DOHH2 (cell line): ENCODE measurements around the gene ENC1.

ENCODE experiments used
- H3F3A ChIP-seq: fragments of 200-600 bp; sonication (generic), shearing (Covaris generic); 2 replicates; pipeline ENCODE4 v1.6.0; 2016; ENCODE audit warnings: antibody characterized with exemption, mild to moderate bottlenecking; ENCODE audit not compliant: control insufficient read depth, insufficient read depth
- H3K27ac ChIP-seq: fragments of 200-600 bp; sonication (generic); 2 replicates; pipeline ENCODE4 v1.5.1; 2014; ENCODE audit warnings: low read depth, mild to moderate bottlenecking, low read length, moderate library complexity
- H3K27me3 ChIP-seq: fragments of 200-600 bp; sonication (generic); 2 replicates; pipeline ENCODE4 v1.6.1; 2014; ENCODE audit warnings: mild to moderate bottlenecking, low read length, mixed read lengths; ENCODE audit not compliant: control insufficient read depth
- H3K36me3 ChIP-seq: fragments of 200-600 bp; sonication (generic); 2 replicates; pipeline ENCODE4 v1.6.1; 2014; ENCODE audit warnings: mild to moderate bottlenecking, low read length, moderate library complexity, mixed read lengths; ENCODE audit not compliant: control insufficient read depth
- H3K4me1 ChIP-seq: fragments of 200-600 bp; sonication (generic); 2 replicates; pipeline ENCODE4 v1.6.1; 2014; ENCODE audit warnings: mild to moderate bottlenecking, low read length, mixed read lengths; ENCODE audit not compliant: control insufficient read depth
- H3K4me2 ChIP-seq: fragments of 200-600 bp; sonication (generic); 2 replicates; pipeline ENCODE4 v1.6.0; 2014; ENCODE audit warnings: mild to moderate bottlenecking, low read length, moderate library complexity
- H3K4me3 ChIP-seq: fragments of 200-600 bp; sonication (generic); 2 replicates; pipeline ENCODE4 v1.5.1; 2014; ENCODE audit warnings: mild to moderate bottlenecking, low read length, mixed read lengths
- H3K79me2 ChIP-seq: fragments of 200-600 bp; sonication (generic); 2 replicates; pipeline ENCODE4 v1.6.1; 2014; ENCODE audit warnings: mild to moderate bottlenecking, low read length, mixed read lengths; ENCODE audit not compliant: control insufficient read depth
- H3K9me2 ChIP-seq: fragments of 200-600 bp; sonication (generic); replicated peaks from 2 replicates; pipeline ENCODE4 v1.6.1; 2014; ENCODE audit warnings: mild to moderate bottlenecking, low read length, mixed read lengths; ENCODE audit not compliant: control insufficient read depth
- H3K9me3 ChIP-seq: fragments of 200-600 bp; sonication (generic); 2 replicates; pipeline ENCODE4 v1.6.1; 2014; ENCODE audit warnings: antibody characterized with exemption, low read length, mixed read lengths; ENCODE audit not compliant: control insufficient read depth, insufficient read depth
- H4K20me1 ChIP-seq: fragments of 200-600 bp; sonication (generic); 2 replicates; pipeline ENCODE4 v1.6.0; 2014; ENCODE audit warnings: low read depth, mild to moderate bottlenecking, antibody characterized with exemption, low read length, moderate library complexity; ENCODE audit not compliant: control insufficient read depth, insufficient read depth
- CTCF ChIP-seq: fragments of 200-600 bp; sonication (generic); IDR thresholded peaks from one replicate; pipeline ENCODE4 v1.5.1; 2014; ENCODE audit warnings: antibody characterized with exemption, mild to moderate bottlenecking, low read depth, low read length; ENCODE audit not compliant: poor library complexity, severe bottlenecking
- EZH2phosphoT487 ChIP-seq: fragments of 200-600 bp; sonication (generic); IDR thresholded peaks from 2 replicates; pipeline ENCODE4 v1.6.1; 2017; ENCODE audit warnings: borderline replicate concordance, mild to moderate bottlenecking, antibody characterized with exemption, low read length, moderate library complexity, mixed read lengths

Gene ENC1

GRCh38 chr5:74622122-74622521 lies 18.4 kb downstream of the ENC1 start:
- no peaks in the 10 kb centered on the region for H3K36me3 ChIP-seq
- no peak overlapping the region for H3K4me3 ChIP-seq
- no peak overlapping the region for H3K4me2 ChIP-seq
- H3K4me1 ChIP-seq = no peaks in the 10 kb centered on the region
- TF ChIP-seq EZH2phosphoT487 = no peak
- TF ChIP-seq CTCF = no peak
- no peak overlapping the region for H3K27ac ChIP-seq
- H3K9me3 ChIP-seq = no peaks in the 10 kb centered on the region
- no peaks in the 10 kb centered on the region for H3K79me2 ChIP-seq
- H3K9me2 ChIP-seq = no peaks in the 10 kb centered on the region
- no peaks in the 10 kb centered on the region for H4K20me1 ChIP-seq
- no peaks in the 10 kb centered on the region for H3F3A ChIP-seq
- H3K27me3 ChIP-seq = peaks cover 4% of the 10 kb centered on the region; the same call in 1 of the 2 replicates

- Histone ChIP-seq H3K36me3 (no peaks in the 10 kb centered on the region), H3K4me3 (no peak overlapping the region), H3K4me1 (no peaks in the 10 kb centered on the region), H3K27ac (no peak overlapping the region), H3K4me2 (no peak overlapping the region), H4K20me1 (no peaks in the 10 kb centered on the region), H3K79me2 (no peaks in the 10 kb centered on the region), H3F3A (no peaks in the 10 kb centered on the region), H3K9me3 (no peaks in the 10 kb centered on the region), H3K9me2 (no peaks in the 10 kb centered on the region), H3K27me3 (peaks cover 4% of the 10 kb centered on the region; the same call in 1 of the 2 replicates)
- TF ChIP-seq EZH2phosphoT487 (no peak), CTCF (no peak)
These were observed 19.0 kb downstream of the ENC1 start for GRCh38 chr5:74621492-74621891.

GRCh38 chr5:74619308-74619707 lies 21.2 kb downstream of the ENC1 start:
- Histone ChIP-seq H4K20me1 (no peaks in the 10 kb centered on the region), H3K79me2 (no peaks in the 10 kb centered on the region), H3K27me3 (peaks cover 5% of the 10 kb centered on the region; the same call in 1 of the 2 replicates), H3K4me1 (no peaks in the 10 kb centered on the region), H3K27ac (no peak overlapping the region), H3F3A (no peaks in the 10 kb centered on the region), H3K9me3 (no peaks in the 10 kb centered on the region), H3K36me3 (no peaks in the 10 kb centered on the region), H3K4me2 (no peak overlapping the region), H3K9me2 (no peaks in the 10 kb centered on the region), H3K4me3 (no peak overlapping the region)
- TF ChIP-seq CTCF (no peak), EZH2phosphoT487 (no peak)
